Measurements from ENCODE around the gene KLRB1.
"Not testable (repeated sequence)": the region's sequence is repeated elsewhere in the genome, so short reads cannot be mapped to it uniquely, and the experiment has no call there.

KLRB1 gene

GRCh38 chr12:9626821-9627220, 19.1 kb upstream of the KLRB1 start:
- Histone ChIP-seq H3K9ac (no peak overlapping the region), H3K4me2 (no peak overlapping the region), H3K36me3 (peaks cover 0 to 12% (median 0%) of the 10 kb centered on the region in 11 experiments; a peak in 1 of 22 replicates), H4K20me1 (no peaks in the 10 kb centered on the region), H3K9me3 (replicated peaks in 1 of 11) (peaks cover 14 to 27% (median 22%) of the 10 kb centered on the region in 11 experiments; a peak in 19 of 22 replicates), H3K27me3 (no peaks in the 10 kb centered on the region), H3K27ac (no peak overlapping the region), H3K4me1 (peaks cover 0 to 5% (median 0%) of the 10 kb centered on the region in 10 experiments; a peak in 1 of 20 replicates), H3K4me3 (no peak overlapping the region)
- TF ChIP-seq Cebpa-rat (IDR thresholded peaks at IDR 0.05) = no peak

GRCh38 chr12:9626291-9626690, 18.6 kb upstream of the KLRB1 start:
- TF ChIP-seq Cebpa-rat (IDR thresholded peaks at IDR 0.05) = no peak

GRCh38 chr12:9625019-9625418, 17.3 kb upstream of the KLRB1 start:
- peaks cover 0 to 12% (median 0%) of the 10 kb centered on the region in 11 experiments; a peak in 1 of 22 replicates for H3K36me3 ChIP-seq
- no peak overlapping the region for H3K9ac ChIP-seq
- H4K20me1 ChIP-seq = no peaks in the 10 kb centered on the region
- TF ChIP-seq Cebpa-rat (IDR thresholded peaks at IDR 0.05) = no peak
- no peaks in the 10 kb centered on the region for H3K27me3 ChIP-seq
- no peak overlapping the region for H3K4me2 ChIP-seq
- H3K9me3 ChIP-seq (replicated peaks in 1 of 11) = peaks cover 14 to 31% (median 22%) of the 10 kb centered on the region in 11 experiments; a peak in 20 of 22 replicates
- H3K4me1 ChIP-seq = peaks cover 0 to 8% (median 0%) of the 10 kb centered on the region in 10 experiments; a peak in 7 of 20 replicates
- no peak overlapping the region for H3K4me3 ChIP-seq
- no peak overlapping the region for H3K27ac ChIP-seq

More at GRCh38 chr12:9626291-9626690, 18.6 kb upstream of the KLRB1 start:
- Histone ChIP-seq H3K36me3 (peaks cover 0 to 12% (median 0%) of the 10 kb centered on the region in 11 experiments; a peak in 1 of 22 replicates), H3K9me3 (replicated peaks in 1 of 11) (peaks cover 14 to 27% (median 22%) of the 10 kb centered on the region in 11 experiments; a peak in 19 of 22 replicates), H3K27ac (no peak overlapping the region), H3K4me2 (no peak overlapping the region), H4K20me1 (no peaks in the 10 kb centered on the region), H3K27me3 (no peaks in the 10 kb centered on the region), H3K4me1 (peaks cover 0 to 5% (median 0%) of the 10 kb centered on the region in 10 experiments; a peak in 1 of 20 replicates), H3K4me3 (no peak overlapping the region), H3K9ac (no peak overlapping the region)

- no peak for TF ChIP-seq Cebpa-rat (IDR thresholded peaks at IDR 0.05)
- Histone ChIP-seq H3K27ac (no peak overlapping the region), H3K4me1 (peaks cover 25 to 38% (median 32%) of the 10 kb centered on the region in 10 experiments), H3K36me3 (peaks cover 0 to 5% (median 0%) of the 10 kb centered on the region in 11 experiments; a peak in 2 of 22 replicates), H3K9ac (no peak overlapping the region), H4K20me1 (no peaks in the 10 kb centered on the region), H3K4me2 (no peak overlapping the region; a peak in 1 of 22 replicates), H3K4me3 (no peak overlapping the region), H3K27me3 (no peaks in the 10 kb centered on the region), H3K9me3 (replicated peaks in 1 of 11) (peaks cover 8 to 24% (median 14%) of the 10 kb centered on the region in 11 experiments; a peak in 16 of 22 replicates)
These were observed 11.9 kb upstream of the KLRB1 start for GRCh38 chr12:9619411-9620179.

- H4K20me1 ChIP-seq, H3K4me3 ChIP-seq, H3K36me3 ChIP-seq, H3K27me3 ChIP-seq, H3K4me2 ChIP-seq, H3K27ac ChIP-seq, H3K9ac ChIP-seq: not testable (repeated sequence)
- Histone ChIP-seq H3K9me3 (replicated peaks in 1 of 11) (peaks cover under 1 to 18% (median 7%) of the 10 kb centered on the region in 11 experiments; a peak in 12 of 22 replicates), H3K4me1 (peaks cover 25 to 39% (median 32%) of the 10 kb centered on the region in 10 experiments)
These were observed 11.2 kb upstream of the KLRB1 start for GRCh38 chr12:9618906-9619305.

GRCh38 chr12:9617124-9617523, 9.4 kb upstream of the KLRB1 start:
- H3K27ac ChIP-seq = no peak overlapping the region
- H3K36me3 ChIP-seq = no peaks in the 10 kb centered on the region; a peak in 1 of 22 replicates
- H3K9ac ChIP-seq = no peak overlapping the region
- no peaks in the 10 kb centered on the region for H4K20me1 ChIP-seq
- H3K4me1 ChIP-seq = peaks cover 25 to 41% (median 32%) of the 10 kb centered on the region in 10 experiments
- TF ChIP-seq Cebpa-rat (IDR thresholded peaks at IDR 0.05) = no peak
- no peak overlapping the region for H3K4me3 ChIP-seq
- H3K4me2 ChIP-seq = peak overlapping the region in 8 of 11 experiments; percentile 2 to 74 (median 48); a peak in 13 of 22 replicates
- no peaks in the 10 kb centered on the region for H3K27me3 ChIP-seq
- H3K9me3 ChIP-seq (replicated peaks in 1 of 11) = peaks cover 0 to 12% (median 6%) of the 10 kb centered on the region in 11 experiments; a peak in 11 of 22 replicates

- peak overlapping the region in 4 of 11 experiments; percentile 24 to 66 (median 56); a peak in 6 of 22 replicates for H3K27ac ChIP-seq
- peaks cover 0 to 6% (median 0%) of the 10 kb centered on the region in 11 experiments; a peak in 2 of 22 replicates for H3K36me3 ChIP-seq
- H4K20me1 ChIP-seq = no peaks in the 10 kb centered on the region
- TF ChIP-seq Cebpa-rat (IDR thresholded peaks at IDR 0.05) = no peak
- H3K9me3 ChIP-seq (replicated peaks in 1 of 11) = peaks cover 13 to 25% (median 18%) of the 10 kb centered on the region in 11 experiments; a peak in 21 of 22 replicates
- peak overlapping the region in 2 of 10 experiments; percentile 11 to 18; a peak in 3 of 20 replicates for H3K4me3 ChIP-seq
- no peaks in the 10 kb centered on the region for H3K27me3 ChIP-seq
- peak overlapping the region; percentile 48 to 83 (median 68) for H3K4me2 ChIP-seq
- H3K9ac ChIP-seq = peak overlapping the region in 1 of 11 experiments; percentile 37; a peak in 1 of 22 replicates
- peaks cover 25 to 41% (median 32%) of the 10 kb centered on the region in 10 experiments for H3K4me1 ChIP-seq
These were observed 7.9 kb upstream of the KLRB1 start for GRCh38 chr12:9615420-9616136.

- H3K9ac ChIP-seq, H3K4me2 ChIP-seq: not testable (repeated sequence)
These were observed 2.9 kb upstream of the KLRB1 start for GRCh38 chr12:9610606-9611005.

More at GRCh38 chr12:9610606-9611005, 2.9 kb upstream of the KLRB1 start:
- H3K27me3 ChIP-seq, H3K4me3 ChIP-seq, H3K27ac ChIP-seq, H4K20me1 ChIP-seq: not testable (repeated sequence)
- Histone ChIP-seq H3K4me1 (peaks cover 9 to 18% (median 9%) of the 10 kb centered on the region in 10 experiments), H3K9me3 (replicated peaks in 1 of 11) (peaks cover 14 to 31% (median 23%) of the 10 kb centered on the region in 11 experiments; a peak in 21 of 22 replicates), H3K36me3 (peaks cover 0 to 10% (median 0%) of the 10 kb centered on the region in 11 experiments; a peak in 1 of 22 replicates)

Data from BLaER1 treated with 17β-estradiol and CSF1 and Interleukin-3, amounts not matched to agents 10 nM and 100 nM (cell line).